NCI-H1417 (cell line): ENCODE data around the gene ITPR1.
A peak's percentile ranks its signal among the peaks of the same experiment; 100 is the strongest.

ENCODE experiments used
- DNase-seq, 3 experiments: peaks; one replicate each; lab custom pipeline; 2025; lab: John Stamatoyannopoulos, UW

ITPR1 gene

DNA sequence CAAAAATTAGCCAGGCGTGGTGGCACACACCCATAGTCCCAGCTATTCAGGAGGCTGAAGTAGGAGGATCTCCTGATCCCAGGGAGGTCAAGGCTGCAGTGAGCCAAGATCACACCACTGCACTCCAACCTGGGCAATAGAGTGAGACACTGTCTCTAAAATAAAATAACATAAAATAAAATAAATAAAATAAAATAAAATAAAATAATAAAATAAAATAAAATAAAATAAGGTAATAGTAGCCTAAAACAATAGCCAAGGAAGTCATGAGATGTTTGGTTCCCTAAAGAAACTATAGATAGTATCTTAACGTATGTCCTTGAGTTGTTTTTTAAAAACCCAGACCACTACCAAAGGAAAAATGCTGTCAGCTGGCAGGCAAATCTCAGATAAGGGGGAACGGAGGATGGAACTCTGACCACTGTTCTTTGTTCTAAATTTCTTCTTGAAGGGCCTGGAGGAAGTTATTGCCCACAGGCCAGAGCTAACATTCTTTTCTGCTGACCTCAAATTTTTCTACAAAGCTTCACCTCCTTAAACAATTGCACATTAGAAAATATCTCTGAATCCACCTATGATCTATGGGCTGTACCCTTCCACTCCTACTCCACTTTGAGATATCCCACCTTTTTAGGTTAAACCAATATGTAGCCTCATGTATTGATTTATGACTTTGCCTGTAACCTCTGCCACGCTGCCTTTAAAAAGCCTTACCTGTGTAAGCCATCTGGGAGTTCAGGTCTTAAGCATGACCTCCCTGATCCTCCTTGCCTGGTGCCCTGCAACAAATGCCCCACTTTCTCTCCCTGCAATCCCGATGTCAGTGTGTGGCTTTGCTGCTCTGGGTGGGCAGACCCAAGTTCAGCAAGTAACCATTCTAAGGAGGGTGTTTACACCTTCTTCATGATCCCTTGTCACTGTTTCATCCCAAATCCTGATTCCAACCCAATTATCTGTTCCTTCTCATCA lies 359.9 kb downstream of the ITPR1 start:
- DNase-seq, result no peak

DNA sequence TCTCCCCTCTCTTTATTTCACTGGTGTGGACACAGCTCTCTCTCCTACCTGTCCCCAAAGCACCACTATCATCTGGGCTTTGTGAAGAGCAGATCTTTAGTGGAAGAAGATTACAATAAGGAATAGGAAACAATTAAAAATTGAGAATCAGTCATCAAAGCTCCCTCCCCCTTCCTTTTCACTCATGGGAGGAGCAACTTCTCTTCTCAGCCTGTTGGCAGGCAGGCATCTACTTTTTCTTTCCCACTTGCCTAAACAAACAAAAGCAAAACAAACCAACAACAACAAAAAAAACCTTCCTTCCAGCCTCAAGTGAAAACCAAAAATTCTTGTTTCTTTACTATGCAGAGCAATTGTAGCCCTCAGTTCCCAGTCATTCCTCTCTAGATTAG lies 360.6 kb downstream of the ITPR1 start:
- no peak for DNase-seq

GRCh38 chr3:4855676-4856075 lies 362.5 kb downstream of the ITPR1 start:
- DNase-seq, result no peak

GRCh38 chr3:4856136-4856535 lies 363.0 kb downstream of the ITPR1 start:
- no peak for DNase-seq

DNA sequence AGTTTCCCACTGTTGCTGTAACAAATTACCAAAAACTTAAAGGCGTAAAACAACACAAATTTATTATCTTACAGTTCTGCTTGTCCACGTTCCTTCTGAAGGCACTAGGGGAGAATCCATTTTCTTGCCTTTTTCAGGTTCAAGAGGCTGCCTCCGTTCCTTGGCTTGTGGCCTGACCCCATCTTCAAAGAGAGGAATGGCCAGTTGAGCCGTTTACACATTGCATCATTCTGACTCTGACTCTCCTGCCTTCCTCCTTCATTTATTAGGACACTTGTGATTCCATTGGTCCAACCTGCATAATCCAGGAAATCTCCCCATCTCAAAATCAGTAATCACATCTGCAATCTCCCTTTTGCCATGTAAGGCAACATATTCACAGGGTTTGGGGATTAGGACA lies 363.4 kb downstream of the ITPR1 start:
- DNase-seq, result no peak

DNA sequence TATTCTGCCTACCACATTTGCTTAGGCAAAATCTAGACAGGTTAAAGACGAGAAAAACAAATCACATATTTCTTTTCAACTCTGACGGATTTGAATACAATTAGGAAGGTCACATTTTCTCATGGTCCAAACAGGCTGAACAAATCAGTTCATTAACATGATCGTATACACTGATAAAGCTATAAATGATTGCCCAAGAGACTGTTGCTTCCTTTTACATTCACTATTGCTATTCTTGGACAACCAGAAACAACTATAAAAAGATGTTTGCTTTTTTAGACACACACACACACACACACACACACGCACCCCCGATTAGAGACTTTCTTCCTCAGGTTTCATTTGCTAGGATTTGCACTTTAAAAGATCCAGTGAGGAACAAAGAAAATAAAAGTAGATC lies 363.8 kb downstream of the ITPR1 start:
- no peak for DNase-seq

GRCh38 chr3:4859788-4860187 lies 366.6 kb downstream of the ITPR1 start:
- DNase-seq, result no peak

- DNase-seq, result no peak
Observed at GRCh38 chr3:4862973-4863372, 369.8 kb downstream of the ITPR1 start.

GRCh38 chr3:4864503-4864902 lies 371.4 kb downstream of the ITPR1 start:
- DNase-seq, result peak in 1 of 3 experiments; percentile 1

- peak; percentile 62 to 89 (median 66) for DNase-seq
Observed at GRCh38 chr3:4865714-4866113, 372.6 kb downstream of the ITPR1 start.

DNA sequence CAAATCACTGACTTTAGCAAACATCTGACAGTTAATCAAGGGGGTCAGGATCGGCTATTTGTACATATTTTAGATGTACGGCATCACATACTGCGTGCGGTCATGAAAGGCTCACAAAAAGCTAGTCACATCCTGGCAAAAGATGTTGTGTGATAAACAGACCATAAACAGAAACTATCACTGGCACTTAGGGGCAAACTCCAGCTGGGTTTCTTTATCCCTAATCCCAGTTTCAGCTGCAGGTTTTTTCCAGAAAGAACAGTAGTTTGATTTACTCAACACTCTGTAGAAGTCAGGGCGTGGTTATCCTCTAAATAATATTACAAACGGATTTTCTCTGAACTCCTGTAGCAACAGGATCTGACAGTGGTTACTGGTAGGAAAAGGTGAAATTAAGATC lies 373.7 kb downstream of the ITPR1 start:
- DNase-seq, result peak; percentile 1 to 69 (median 31)

- no peak for DNase-seq
Observed at GRCh38 chr3:4877173-4877787, 384.1 kb downstream of the ITPR1 start.

GRCh38 chr3:4880850-4881249 lies 387.7 kb downstream of the ITPR1 start:
- no peak for DNase-seq

DNA sequence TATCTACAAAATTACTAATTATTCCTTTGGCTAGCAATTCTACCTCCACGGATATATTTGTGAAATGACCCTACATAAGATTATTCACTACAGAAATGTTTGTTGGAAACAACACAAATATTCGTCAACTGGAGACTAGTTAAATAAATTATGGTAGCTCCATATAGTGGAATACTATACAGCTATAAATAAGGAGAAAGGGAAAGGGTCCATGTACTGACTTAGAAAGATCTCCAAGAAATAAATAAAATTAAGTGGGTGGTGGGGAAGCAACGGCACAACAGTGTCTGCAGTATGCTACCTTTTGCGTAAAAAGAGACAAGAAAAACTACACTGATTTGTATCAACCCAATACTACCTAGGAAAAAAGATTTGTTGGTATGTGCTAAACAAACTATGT lies 389.4 kb downstream of the ITPR1 start:
- DNase-seq, result no peak

DNA sequence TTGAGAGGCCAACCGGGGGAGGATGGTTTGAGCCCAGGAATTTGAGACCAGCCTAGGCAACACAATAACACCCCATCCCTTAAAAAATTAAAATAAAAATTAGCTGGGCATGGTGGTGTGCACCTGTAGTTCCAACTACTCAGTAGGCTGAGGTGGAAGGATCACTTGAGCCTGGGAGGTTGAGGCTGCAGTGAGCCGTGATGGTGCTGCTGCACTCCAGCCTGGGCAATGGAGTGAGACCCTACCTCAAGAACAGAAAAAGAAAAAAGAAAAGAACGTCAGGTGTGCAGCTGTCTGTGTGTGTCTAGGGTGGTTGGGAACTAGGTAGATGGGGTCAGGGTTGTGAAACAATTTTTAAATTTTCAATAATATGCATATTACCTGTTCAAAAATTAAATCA lies 389.9 kb downstream of the ITPR1 start:
- DNase-seq, result no peak

GRCh38 chr3:4884888-4885287 lies 391.7 kb downstream of the ITPR1 start:
- no peak for DNase-seq

DNA sequence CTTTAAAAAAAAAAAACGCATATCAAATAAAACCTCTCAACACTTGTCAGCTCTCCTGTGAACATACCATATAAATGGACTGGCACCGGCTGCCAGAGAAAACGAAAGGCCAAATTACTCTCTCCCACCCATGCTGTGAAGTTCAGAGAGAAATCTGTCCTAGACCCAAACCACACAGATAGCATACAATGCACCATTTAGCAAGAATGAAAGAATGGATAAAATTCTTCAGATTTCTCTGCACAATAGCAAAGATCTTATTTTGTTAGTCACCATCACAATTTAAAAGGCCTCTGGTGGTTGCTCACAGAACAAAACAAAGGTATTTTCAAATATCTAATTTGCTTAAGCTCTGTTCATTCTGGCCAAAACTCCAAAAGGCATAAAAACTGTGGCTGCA lies 392.2 kb downstream of the ITPR1 start:
- no peak for DNase-seq

DNA sequence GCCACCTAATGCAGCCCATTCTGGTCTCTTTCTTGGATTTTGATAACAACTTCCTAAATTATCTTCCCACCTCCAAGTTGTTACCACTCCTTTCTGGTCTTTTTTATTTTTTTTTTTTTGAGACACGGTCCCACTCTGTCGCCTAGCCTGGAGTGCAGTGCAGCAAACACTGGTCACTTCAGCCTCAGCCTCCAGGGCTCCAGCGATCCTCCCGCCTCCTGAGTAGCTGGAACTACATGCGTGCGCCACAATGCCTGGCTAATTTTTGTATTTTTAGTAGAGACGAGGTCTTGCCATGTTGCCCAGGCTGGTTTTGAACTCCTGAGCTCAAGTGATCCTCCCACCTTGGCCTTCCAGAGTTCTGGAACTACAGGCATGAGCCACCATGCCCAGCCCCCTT lies 393.3 kb downstream of the ITPR1 start:
- no peak for DNase-seq

DNA sequence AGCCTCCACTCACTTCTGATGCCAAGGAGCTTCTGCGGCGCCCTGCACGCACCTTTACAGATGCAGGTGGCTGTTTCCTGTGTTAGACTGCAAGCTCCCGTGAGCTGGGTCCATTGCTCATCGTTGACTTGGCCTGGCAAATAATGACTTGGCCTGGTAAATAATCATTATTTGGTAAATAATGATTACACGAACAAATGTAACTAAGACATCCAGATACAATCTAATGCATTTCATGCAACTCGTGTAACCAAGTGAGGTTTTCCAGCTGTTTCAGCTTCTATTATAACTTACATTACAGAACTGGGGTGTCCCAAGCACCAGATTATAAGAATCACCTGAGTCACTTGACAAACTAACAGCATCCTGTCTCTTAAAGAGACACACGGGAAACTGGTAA lies 394.0 kb downstream of the ITPR1 start:
- DNase-seq, result no peak

DNA sequence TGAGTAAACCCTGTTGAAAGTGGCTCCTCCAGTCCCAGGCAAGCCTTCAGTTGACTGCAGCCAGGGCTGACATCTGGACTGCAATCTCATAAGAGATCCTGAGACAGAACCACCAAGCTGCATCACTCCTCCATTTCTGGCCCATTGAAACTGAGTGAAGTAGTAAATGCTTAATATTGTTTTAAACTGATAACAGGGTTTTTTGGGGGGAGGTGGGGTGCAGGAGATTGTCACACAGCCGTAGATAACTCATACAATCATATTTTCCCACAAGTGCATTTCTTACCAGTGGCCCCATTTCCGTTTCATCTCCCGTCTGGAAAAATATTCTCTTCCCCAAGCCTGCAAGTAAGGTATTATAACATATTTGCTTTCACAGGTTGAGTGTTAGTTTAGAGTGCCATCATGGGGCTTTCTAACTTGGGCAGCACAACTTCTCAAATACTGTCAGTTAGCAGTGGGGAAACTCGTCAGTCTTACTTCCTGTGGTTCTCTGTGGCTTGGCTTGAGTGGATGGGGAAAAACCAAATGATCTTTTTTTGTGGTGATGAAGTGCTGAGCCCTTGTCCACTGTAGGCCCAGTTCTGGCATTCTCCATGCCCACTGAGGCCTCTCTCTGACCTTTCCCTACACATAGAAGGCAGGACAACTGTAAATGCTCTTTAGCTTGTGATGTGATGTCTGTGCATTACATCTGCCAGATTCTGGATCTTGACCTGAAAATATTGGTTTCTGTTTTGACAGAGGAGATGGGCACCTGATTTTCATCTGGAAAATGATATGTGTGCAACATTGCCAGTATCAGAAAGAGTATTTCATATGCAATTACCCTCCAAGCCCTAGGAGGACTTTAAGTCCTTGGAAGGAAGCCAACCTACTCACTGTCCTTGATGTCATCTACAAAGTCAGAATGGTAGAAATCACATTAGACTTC lies 396.0 kb downstream of the ITPR1 start:
- no peak for DNase-seq

GRCh38 chr3:4889896-4890295 lies 396.7 kb downstream of the ITPR1 start:
- no peak for DNase-seq

DNA sequence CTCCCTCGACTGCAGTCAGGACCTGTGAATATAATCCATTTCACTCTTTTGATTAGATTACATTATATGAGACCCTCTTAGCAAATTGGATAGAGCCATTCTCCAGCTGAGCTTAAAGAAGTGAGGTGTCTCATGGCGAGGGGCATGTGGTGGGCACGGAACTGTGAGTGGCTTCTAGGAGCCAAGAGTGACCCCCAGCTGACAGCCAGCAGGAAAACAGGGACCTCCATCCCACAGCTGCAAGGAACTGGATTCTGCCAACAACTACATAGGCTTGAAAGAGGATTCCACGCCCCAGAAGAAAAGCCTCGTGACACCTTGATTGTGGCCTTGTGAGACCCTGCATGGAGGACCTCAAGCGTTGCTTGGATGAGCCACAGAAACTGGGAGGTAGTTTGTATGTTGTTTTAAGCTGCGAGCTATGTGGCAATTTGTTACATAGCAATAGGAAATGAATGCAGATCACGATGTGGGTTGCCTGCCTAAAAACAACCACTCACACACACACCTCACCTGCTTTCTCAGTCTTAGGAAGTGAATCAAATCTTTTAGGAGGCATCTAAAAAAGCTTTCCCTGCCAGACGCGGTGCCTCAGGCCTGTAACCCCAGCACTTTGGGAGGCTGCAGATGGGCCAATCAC lies 401.9 kb downstream of the ITPR1 start:
- DNase-seq, result no peak
